ENCODE measurements around the gene COP1.

DNA sequence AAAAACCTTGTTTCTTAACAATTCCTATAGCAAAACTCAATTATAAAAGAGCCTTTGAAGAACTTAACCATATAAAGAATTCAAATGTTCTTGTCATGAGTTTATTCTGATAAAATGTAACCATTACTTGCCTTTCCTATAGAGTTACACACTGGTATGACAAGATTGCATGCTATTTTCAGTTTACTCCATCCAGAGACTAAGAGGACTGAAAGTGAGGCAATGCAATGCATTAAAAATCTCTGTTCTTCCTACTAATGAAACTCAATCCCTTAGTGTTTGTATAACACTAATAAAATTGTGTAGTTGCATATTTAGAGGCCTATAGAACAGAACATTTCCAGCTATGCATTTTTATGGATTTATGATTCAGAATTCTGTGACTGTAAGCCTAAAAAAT lies 88.1 kb downstream of the COP1 start:
- TF ChIP-seq, protein P1, sequence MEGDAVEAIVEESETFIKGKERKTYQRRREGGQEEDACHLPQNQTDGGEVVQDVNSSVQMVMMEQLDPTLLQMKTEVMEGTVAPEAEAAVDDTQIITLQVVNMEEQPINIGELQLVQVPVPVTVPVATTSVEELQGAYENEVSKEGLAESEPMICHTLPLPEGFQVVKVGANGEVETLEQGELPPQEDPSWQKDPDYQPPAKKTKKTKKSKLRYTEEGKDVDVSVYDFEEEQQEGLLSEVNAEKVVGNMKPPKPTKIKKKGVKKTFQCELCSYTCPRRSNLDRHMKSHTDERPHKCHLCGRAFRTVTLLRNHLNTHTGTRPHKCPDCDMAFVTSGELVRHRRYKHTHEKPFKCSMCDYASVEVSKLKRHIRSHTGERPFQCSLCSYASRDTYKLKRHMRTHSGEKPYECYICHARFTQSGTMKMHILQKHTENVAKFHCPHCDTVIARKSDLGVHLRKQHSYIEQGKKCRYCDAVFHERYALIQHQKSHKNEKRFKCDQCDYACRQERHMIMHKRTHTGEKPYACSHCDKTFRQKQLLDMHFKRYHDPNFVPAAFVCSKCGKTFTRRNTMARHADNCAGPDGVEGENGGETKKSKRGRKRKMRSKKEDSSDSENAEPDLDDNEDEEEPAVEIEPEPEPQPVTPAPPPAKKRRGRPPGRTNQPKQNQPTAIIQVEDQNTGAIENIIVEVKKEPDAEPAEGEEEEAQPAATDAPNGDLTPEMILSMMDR (conservative IDR thresholded peaks at IDR 0.05; ENCODE audit: low read depth, low read length), result no peak
- no peak for TF ChIP-seq POLR2A (IDR thresholded peaks at IDR 0.05; ENCODE audit: low read depth, low read length)
- TF ChIP-seq CEBPB (IDR thresholded peaks at IDR 0.05; ENCODE audit: low read depth, low read length), result peak; percentile 46; the same call in 1 of the 2 replicates

Data from IMR-90 (cell line).